H1 (cell line): ENCODE measurements around the gene GPR171. TPM values are rescaled to one million over a fixed set of nuclear protein-coding genes. Genes with fewer than 3 reads are reported as not detected.

Source experiments
- CTCF ChIA-PET: fragments of 300-600 bp; sonication (Branson Sonifier 250); formaldehyde crosslinking; loops from one replicate; lab custom pipeline; 2021; ENCODE audit not compliant: partially characterized antibody; lab: Charles Lee
- POLR2A ChIA-PET: fragments of 300-600 bp; sonication (Branson Sonifier 250); formaldehyde crosslinking; loops from one replicate; lab custom pipeline; 2021; ENCODE audit warnings: inconsistent platforms; ENCODE audit not compliant: partially characterized antibody; lab: Charles Lee
- DNase-seq, 2 experiments: peaks; one replicate each; pipeline versions ENCODE4 v3.0.0 to v3.0.0-alpha.2; 2010 to 2022; ENCODE audit warnings: low spot score in 2 of 2, low read depth in 1 of 2, mixed read lengths in 1 of 2
- FAIRE-seq: peaks from 2 replicates; lab custom pipeline; 2011; peaks lifted over from hg19 to GRCh38; lab: Jason Lieb, UNC
- H2AFZ ChIP-seq: 2 replicates; pipeline ENCODE4 v1.8.1; 2012; ENCODE audit warnings: low read length, inconsistent platforms
- H2AK5ac ChIP-seq: 2 replicates; pipeline ENCODE4 v1.6.1; 2013; ENCODE audit warnings: low read depth, low read length
- H2BK120ac ChIP-seq: replicated peaks from 2 replicates; pipeline ENCODE3; 2013; ENCODE audit warnings: low read depth, low read length, inconsistent platforms
- H2BK12ac ChIP-seq: 2 replicates; pipeline ENCODE4 v1.6.1; 2013; ENCODE audit warnings: low read depth, low read length
- H2BK15ac ChIP-seq: 2 replicates; pipeline ENCODE4 v1.6.1; 2013; ENCODE audit warnings: low read length
- H2BK20ac ChIP-seq: 2 replicates; pipeline ENCODE4 v1.6.1; 2013; ENCODE audit warnings: low read length
- H2BK5ac ChIP-seq: 2 replicates; pipeline ENCODE4 v1.6.1; 2013; ENCODE audit warnings: low read depth, low read length
- H3K14ac ChIP-seq: 2 replicates; pipeline ENCODE4 v1.6.1; 2013; ENCODE audit warnings: inconsistent platforms; ENCODE audit not compliant: insufficient read length
- H3K18ac ChIP-seq: 2 replicates; pipeline ENCODE4 v1.6.1; 2013; ENCODE audit warnings: low read length; ENCODE audit errors: extremely low read depth
- H3K23ac ChIP-seq: 2 replicates; pipeline ENCODE4 v1.6.1; 2013; ENCODE audit warnings: inconsistent platforms; ENCODE audit not compliant: insufficient read length
- H3K23me2 ChIP-seq: 2 replicates; pipeline ENCODE4 v1.6.1; 2013; ENCODE audit warnings: low read depth, low read length
- H3K27ac ChIP-seq: 2 replicates; pipeline ENCODE4 v1.6.1; 2011; ENCODE audit warnings: low read depth, low read length, inconsistent platforms
- H3K27me3 ChIP-seq, 4 experiments: replicated peaks in 1 of 4; 1 replicate in 1 of 4; 2 replicates in 3 of 4; pipeline versions ENCODE4 v1.6.1 to v1.8.1; 2011 to 2013; ENCODE audit warnings: low read length in 3 of 4, mild to moderate bottlenecking in 3 of 4, inconsistent platforms in 2 of 4, mixed read lengths in 2 of 4, moderate library complexity in 1 of 4; ENCODE audit not compliant: control insufficient read depth in 3 of 4, insufficient read depth in 3 of 4; ENCODE audit errors: extremely low read depth in 1 of 4
- H3K36me3 ChIP-seq, 4 experiments: 2 replicates each; pipeline versions ENCODE4 v1.6.1 to v1.8.1; 2011 to 2013; ENCODE audit warnings: mild to moderate bottlenecking in 4 of 4, low read length in 3 of 4, moderate library complexity in 2 of 4, control low read depth in 1 of 4, inconsistent platforms in 1 of 4; ENCODE audit not compliant: insufficient read depth in 4 of 4, control insufficient read depth in 2 of 4
- H3K4ac ChIP-seq: replicated peaks from 2 replicates; pipeline ENCODE3; 2013; ENCODE audit warnings: low read length, low read depth, mixed read lengths, inconsistent platforms; ENCODE audit not compliant: insufficient read length
- H3K4me1 ChIP-seq, 4 experiments: replicated peaks in 1 of 4; 1 replicate in 1 of 4; 2 replicates in 3 of 4; pipeline versions ENCODE4 v1.6.1 to v1.8.1; 2011 to 2013; ENCODE audit warnings: low read length in 3 of 4, inconsistent platforms in 2 of 4, mixed read lengths in 1 of 4; ENCODE audit not compliant: insufficient read depth in 4 of 4, control insufficient read depth in 3 of 4
- H3K4me2 ChIP-seq, 2 experiments: 2 replicates each; pipeline versions ENCODE4 v1.6.1 to v1.8.1; 2011 to 2013; ENCODE audit warnings: low read depth in 2 of 2, low read length in 2 of 2, control low read depth in 1 of 2, inconsistent platforms in 1 of 2, mild to moderate bottlenecking in 1 of 2; ENCODE audit not compliant: insufficient read depth in 1 of 2
- H3K4me3 ChIP-seq, 4 experiments: fragments of 200-600, 300-600 bp in 1 of 4; sonication (generic), shearing (Covaris generic), sonication (Bioruptor Twin) in 1 of 4; 2 replicates each; pipeline versions ENCODE4 v1.5.1 to v1.8.1; 2011 to 2016; ENCODE audit warnings: low read length in 4 of 4, low read depth in 3 of 4, control low read depth in 2 of 4, inconsistent platforms in 2 of 4, mild to moderate bottlenecking in 2 of 4, mixed read lengths in 1 of 4, moderate library complexity in 1 of 4; ENCODE audit not compliant: insufficient read depth in 2 of 4; ENCODE audit errors: extremely low read depth in 1 of 4
- H3K56ac ChIP-seq: replicated peaks from 2 replicates; pipeline ENCODE3; 2013; ENCODE audit warnings: low read depth, mild to moderate bottlenecking, mixed read lengths, low read length, inconsistent platforms; ENCODE audit not compliant: insufficient read length
- H3K79me1 ChIP-seq: 2 replicates; pipeline ENCODE4 v1.6.1; 2013; ENCODE audit warnings: low read depth, low read length, control low read depth
- H3K79me2 ChIP-seq, 2 experiments: 2 replicates each; pipeline versions ENCODE4 v1.6.1 to v1.8.1; 2012 to 2013; ENCODE audit warnings: low read length in 2 of 2, mild to moderate bottlenecking in 2 of 2, inconsistent platforms in 1 of 2; ENCODE audit not compliant: insufficient read depth in 2 of 2, control insufficient read depth in 1 of 2
- H3K9ac ChIP-seq, 4 experiments: replicated peaks in 1 of 4; 1 replicate in 1 of 4; 2 replicates in 3 of 4; pipeline versions ENCODE4 v1.6.1 to v1.8.1; 2011 to 2013; ENCODE audit warnings: low read depth in 3 of 4, low read length in 3 of 4, control low read depth in 2 of 4, mild to moderate bottlenecking in 2 of 4, moderate library complexity in 2 of 4, inconsistent platforms in 1 of 4; ENCODE audit errors: extremely low read depth in 1 of 4
- H3K9me3 ChIP-seq, 2 experiments: 2 replicates each; pipeline versions ENCODE4 v1.6.1 to v1.8.1; 2012 to 2013; ENCODE audit warnings: mild to moderate bottlenecking in 2 of 2, moderate library complexity in 2 of 2, control low read depth in 1 of 2, inconsistent platforms in 1 of 2, low read depth in 1 of 2, low read length in 1 of 2, mixed read lengths in 1 of 2; ENCODE audit not compliant: insufficient read depth in 2 of 2
- H4K20me1 ChIP-seq, 2 experiments: replicated peaks in 1 of 2; 2 replicates each; pipeline versions ENCODE3 to v1.8.1; 2011 to 2013; ENCODE audit warnings: inconsistent platforms in 2 of 2, low read length in 2 of 2, mild to moderate bottlenecking in 1 of 2; ENCODE audit not compliant: insufficient read depth in 2 of 2, control insufficient read depth in 1 of 2
- H4K5ac ChIP-seq: 2 replicates; pipeline ENCODE4 v1.6.1; 2013; ENCODE audit warnings: low read length, low read depth, mixed read lengths, inconsistent platforms; ENCODE audit not compliant: insufficient read length
- H4K8ac ChIP-seq: 2 replicates; pipeline ENCODE4 v1.8.0; 2013; ENCODE audit warnings: mild to moderate bottlenecking, moderate library complexity, low read length, inconsistent platforms; ENCODE audit not compliant: insufficient read depth; ENCODE audit errors: extremely low read depth
- H4K91ac ChIP-seq: replicated peaks from 2 replicates; pipeline ENCODE3; 2013; ENCODE audit warnings: low read length, mixed read lengths, inconsistent platforms; ENCODE audit not compliant: insufficient read length
- ASH2L ChIP-seq: fragments of 200-600, 300-600 bp; sonication (generic); IDR thresholded peaks from one replicate; pipeline ENCODE4 v1.7.1; 2017; ENCODE audit warnings: low read length
- BCL11A ChIP-seq, 2 experiments: IDR thresholded peaks; one replicate each; pipeline ENCODE4 v1.6.1; 2011; ENCODE audit warnings: low read depth in 2 of 2, low read length in 2 of 2, mild to moderate bottlenecking in 2 of 2
- BRCA1 ChIP-seq: IDR thresholded peaks from 2 replicates; pipeline ENCODE4 v1.6.1; 2012; ENCODE audit warnings: low read depth, low read length, improper control_type of control experiment
- CBX5 ChIP-seq: fragments of 300-800, 300-1000 bp; sonication (generic); IDR thresholded peaks from 2 replicates; pipeline ENCODE4 v1.7.1; 2016; ENCODE audit warnings: antibody characterized with exemption, low read length, low read depth
- CHD2 ChIP-seq: IDR thresholded peaks from 2 replicates; pipeline ENCODE4 v1.6.1; 2012; ENCODE audit warnings: low read length, improper control_type of control experiment
- HDAC2 ChIP-seq, 2 experiments: fragments of 300-600 bp in 1 of 2; sonication (generic) in 1 of 2; IDR thresholded peaks; 2 replicates each; pipeline ENCODE4 v1.6.1; 2011 to 2012; ENCODE audit warnings: low read depth in 2 of 2, low read length in 2 of 2, mild to moderate bottlenecking in 2 of 2, moderate library complexity in 2 of 2, borderline replicate concordance in 1 of 2, inconsistent platforms in 1 of 2
- HDAC6 ChIP-seq: IDR thresholded peaks from one replicate; pipeline ENCODE4 v1.7.1; 2012; ENCODE audit warnings: low read depth, mild to moderate bottlenecking, inconsistent platforms, low read length, moderate library complexity
- KDM1A ChIP-seq: fragments of 200-600, 300-600 bp; sonication (generic); IDR thresholded peaks from 2 replicates; pipeline ENCODE4 v1.7.1; 2016; ENCODE audit warnings: mild to moderate bottlenecking, low read length, borderline replicate concordance
- KDM4A ChIP-seq: IDR thresholded peaks from one replicate; pipeline ENCODE4 v1.7.1; 2012; ENCODE audit warnings: low read depth, mild to moderate bottlenecking, moderate library complexity, low read length, inconsistent platforms; ENCODE audit not compliant: severe bottlenecking
- KDM5A ChIP-seq: fragments of 200-600 bp; IDR thresholded peaks from 2 replicates; pipeline ENCODE4 v1.7.1; 2012; ENCODE audit warnings: mild to moderate bottlenecking, low read length, inconsistent platforms, mixed read lengths
- SP2 ChIP-seq: IDR thresholded peaks from 2 replicates; pipeline ENCODE4 v1.6.1; 2012; ENCODE audit warnings: mild to moderate bottlenecking, low read length, inconsistent platforms
- SP4 ChIP-seq: IDR thresholded peaks from 2 replicates; pipeline ENCODE4 v1.6.1; 2012; ENCODE audit warnings: low read length, inconsistent platforms
- TAF1 ChIP-seq: IDR thresholded peaks from 2 replicates; pipeline ENCODE4 v1.6.1; 2011; ENCODE audit warnings: mild to moderate bottlenecking, low read depth, low read length
- WGBS, 2 experiments: shearing (Covaris generic) in 1 of 2; methylation state at CpG; one replicate each; pipeline versions ENCODE4 v1.1.6 to v1.1.7; 2013 to 2015; ENCODE audit warnings: low lambda C conversion rate in 2 of 2, mixed read lengths in 2 of 2, inconsistent platforms in 1 of 2, low coverage in 1 of 2, missing lambda C conversion rate in 1 of 2; ENCODE audit not compliant: insufficient replicate concordance in 2 of 2, insufficient coverage in 1 of 2, insufficient read length in 1 of 2; ENCODE audit errors: extremely low coverage in 1 of 2, missing lambda C conversion rate in 1 of 2; 5-methylcytosine and 5-hydroxymethylcytosine counted together
- polyA plus RNA-seq, 7 experiments: library from polyadenylated mRNA; depleted of rRNA in 3 of 7; stranded (reverse) in 5 of 7; unstranded in 2 of 7; fragments of >200 nt in 5 of 7; fragments of 200-250 nt in 2 of 7; gene quantifications; 1 replicate in 5 of 7; 2 replicates in 1 of 7; 4 replicates in 1 of 7; pipeline versions ENCODE4 v1.2.1 to v1.2.3, GENCODE V29; 2011 to 2013; ENCODE audit warnings: missing spikeins in 2 of 7, mixed read lengths in 2 of 7
- total RNA-seq: library from RNA; stranded (reverse); fragmentation: NEBNext Ultra II Directional; extraction: Animal tissue kit (Norgen Biotek cat#: 25700); gene quantifications from 2 replicates; pipeline ENCODE4 v1.2.1, GENCODE V29; 2021

The GPR171 gene
- total and polyA plus RNA-seq, 2 of the 8 experiments (the other 6 are each of a cell fraction or from before 2014, with no cell fraction given), result not detected

DNA sequence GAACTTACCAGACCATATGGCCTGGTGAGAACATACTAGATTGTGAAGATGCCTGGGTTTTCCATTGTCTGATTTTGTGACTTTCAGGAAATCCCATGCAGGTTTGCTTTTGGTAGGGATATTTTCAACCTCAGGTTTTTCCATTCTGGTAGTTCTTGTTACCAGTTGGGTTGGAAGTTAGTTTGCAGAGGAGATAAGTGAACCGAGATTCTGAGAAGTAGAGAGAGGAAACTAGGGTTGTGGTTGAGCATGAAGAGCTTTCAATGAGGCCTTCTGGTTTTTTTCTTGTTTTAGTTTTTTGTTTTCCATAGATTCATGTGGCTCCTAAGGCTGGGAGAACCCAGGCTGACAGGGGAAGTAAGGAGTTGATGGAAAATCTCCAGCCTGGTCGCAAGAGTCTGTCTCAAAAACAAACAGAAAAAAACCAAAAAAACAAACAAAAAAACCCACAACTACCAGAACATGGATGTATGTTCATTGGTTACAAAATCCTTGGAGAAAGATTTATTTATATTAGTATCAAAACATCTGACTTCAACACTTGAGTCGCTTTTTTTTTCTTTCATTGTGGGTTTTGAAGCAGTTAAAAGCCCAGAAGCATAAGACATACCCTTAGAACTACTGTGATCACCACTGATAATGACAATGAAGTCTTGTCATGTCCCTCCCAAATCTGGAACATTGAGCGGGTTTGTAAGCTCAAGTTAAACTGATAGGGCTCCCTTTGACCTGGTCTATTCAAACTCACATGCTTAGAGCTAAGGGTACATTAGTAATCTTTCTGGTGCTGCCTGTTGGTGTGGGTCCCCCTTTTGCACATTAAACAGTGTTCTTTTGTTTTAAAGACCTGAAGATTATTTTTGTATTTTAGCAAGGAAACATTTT, 3.2 kb downstream of the GPR171 start:
- no peaks in the 10 kb centered on the region for H3K79me1 ChIP-seq
- no peak overlapping the region for H2BK5ac ChIP-seq
- no peak overlapping the region for H3K9ac ChIP-seq
- H3K27me3 ChIP-seq, result no peaks in the 10 kb centered on the region
- H2BK20ac ChIP-seq, result no peak overlapping the region
- no peak overlapping the region for H4K5ac ChIP-seq
- no peak overlapping the region for H4K8ac ChIP-seq
- H3K4me1 ChIP-seq, result no peaks in the 10 kb centered on the region
- H4K91ac ChIP-seq, result no peak overlapping the region
- FAIRE-seq (no peak), DNase-seq (no peak)
- H4K20me1 ChIP-seq, result no peaks in the 10 kb centered on the region
- no peak overlapping the region for H3K18ac ChIP-seq
- H3K4ac ChIP-seq, result no peak overlapping the region
- POLR2A ChIA-PET, result no interaction called here
- H3K4me3 ChIP-seq, result no peak overlapping the region
- H2BK15ac ChIP-seq, result no peak overlapping the region
- H2AK5ac ChIP-seq, result no peak overlapping the region
- no peak overlapping the region for H2AFZ ChIP-seq
- no peak overlapping the region for H3K56ac ChIP-seq
- H3K23me2 ChIP-seq, result no peaks in the 10 kb centered on the region
- H3K36me3 ChIP-seq, result no peaks in the 10 kb centered on the region
- no peak overlapping the region for H3K4me2 ChIP-seq
- H3K27ac ChIP-seq, result no peak overlapping the region
- CTCF ChIA-PET, result interaction anchor here (1.0 to 1.3 kb wide), 2 partner anchors 13 to 28 kb away, joined by 4 read pairs; no protein-coding TSS in a partner anchor
- H3K14ac ChIP-seq, result no peak overlapping the region
- no peak overlapping the region for H3K23ac ChIP-seq
- no peak overlapping the region for H2BK120ac ChIP-seq
- H2BK12ac ChIP-seq, result no peak overlapping the region
- WGBS, 2 experiments, result 69% methylated on average over 4 of the region's 4 CpGs; no CpG with 5 or more reads in 1 of the 2 experiments
- no peaks in the 10 kb centered on the region for H3K9me3 ChIP-seq
- no peaks in the 10 kb centered on the region for H3K79me2 ChIP-seq
- no peak for TF ChIP-seq ASH2L
- no peak for TF ChIP-seq SP2
- TF ChIP-seq BRCA1, result no peak
- TF ChIP-seq HDAC2 (IDR thresholded peaks at IDR 0.05; ENCODE audit: borderline replicate concordance in 1 of 2, low read depth in 2 of 2, low read length in 2 of 2), result no peak
- no peak for TF ChIP-seq KDM5A
- no peak for TF ChIP-seq SP4
- no peak for TF ChIP-seq BCL11A (IDR thresholded peaks at IDR 0.05; ENCODE audit: low read depth in 2 of 2, low read length in 2 of 2)
- no peak for TF ChIP-seq CHD2
- TF ChIP-seq TAF1, result no peak
- no peak for TF ChIP-seq KDM4A
- no peak for TF ChIP-seq HDAC6
- TF ChIP-seq CBX5, result no peak
- no peak for TF ChIP-seq KDM1A
